ENCODE measurements around the gene LRRC45.

GRCh38 chr17:81983639-81984373 is 39.3 kb upstream of the LRRC45 start:
- TF ChIP-seq REST (IDR thresholded peaks at IDR 0.05; ENCODE audit: insufficient read depth in 1 of 2, low read depth in 2 of 2, low read length in 2 of 2): no peak
- TF ChIP-seq TAF1 (IDR thresholded peaks at IDR 0.05; ENCODE audit: borderline replicate concordance, insufficient read depth, low read length): no peak
- no peak for TF ChIP-seq POLR2AphosphoS5 (IDR thresholded peaks at IDR 0.05; ENCODE audit: low read depth, low read length)
